Hematopoietic multipotent progenitor cell treated with erythropoietin and hydrocortisone succinate and interleukin-3 and kit ligand, for 6 days (in vitro differentiated cells): ENCODE measurements around the gene ALDH1A2.

ENCODE experiments used
- DNase-seq: peaks from one replicate; pipeline ENCODE4 v3.0.0-alpha.2; 2015

ALDH1A2 gene

DNA sequence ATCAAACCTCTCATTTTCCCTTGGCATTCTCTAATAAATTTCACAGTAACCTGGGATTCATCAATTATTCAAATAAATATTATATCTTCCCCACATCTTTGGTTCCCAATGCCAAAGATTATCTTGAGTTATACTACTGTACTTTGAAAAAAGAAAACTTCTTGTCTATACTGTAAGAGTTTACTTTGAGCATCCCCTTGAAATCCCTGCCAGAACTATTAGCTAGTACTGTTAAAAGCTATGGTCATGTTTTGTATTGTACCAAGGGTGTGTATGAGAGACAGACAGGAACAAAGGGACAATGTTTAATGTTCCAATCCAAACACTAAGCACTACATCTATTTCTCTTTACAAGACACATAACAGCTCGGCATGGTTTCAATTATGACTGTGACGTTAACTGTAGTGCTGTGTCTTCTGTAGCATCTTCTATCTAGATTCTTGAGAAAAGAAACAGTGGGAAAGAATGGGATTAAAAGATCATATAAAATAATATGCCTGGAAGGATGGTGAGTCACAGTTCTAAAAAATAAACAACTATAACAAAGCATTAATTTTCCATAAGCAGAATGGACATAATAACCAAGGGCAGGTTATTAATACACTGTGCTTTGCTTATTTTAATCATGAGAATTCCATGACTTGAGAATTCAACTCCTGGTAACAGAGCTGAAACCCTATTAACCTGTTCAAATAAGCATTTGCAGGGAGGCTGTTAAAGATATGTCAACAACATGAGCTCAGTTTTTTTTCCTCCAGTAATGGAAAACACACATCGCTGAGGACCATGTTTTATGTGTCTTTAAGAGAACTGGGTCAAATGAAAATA is 71.1 kb downstream of the ALDH1A2 start:
- DNase-seq = no peak

DNA sequence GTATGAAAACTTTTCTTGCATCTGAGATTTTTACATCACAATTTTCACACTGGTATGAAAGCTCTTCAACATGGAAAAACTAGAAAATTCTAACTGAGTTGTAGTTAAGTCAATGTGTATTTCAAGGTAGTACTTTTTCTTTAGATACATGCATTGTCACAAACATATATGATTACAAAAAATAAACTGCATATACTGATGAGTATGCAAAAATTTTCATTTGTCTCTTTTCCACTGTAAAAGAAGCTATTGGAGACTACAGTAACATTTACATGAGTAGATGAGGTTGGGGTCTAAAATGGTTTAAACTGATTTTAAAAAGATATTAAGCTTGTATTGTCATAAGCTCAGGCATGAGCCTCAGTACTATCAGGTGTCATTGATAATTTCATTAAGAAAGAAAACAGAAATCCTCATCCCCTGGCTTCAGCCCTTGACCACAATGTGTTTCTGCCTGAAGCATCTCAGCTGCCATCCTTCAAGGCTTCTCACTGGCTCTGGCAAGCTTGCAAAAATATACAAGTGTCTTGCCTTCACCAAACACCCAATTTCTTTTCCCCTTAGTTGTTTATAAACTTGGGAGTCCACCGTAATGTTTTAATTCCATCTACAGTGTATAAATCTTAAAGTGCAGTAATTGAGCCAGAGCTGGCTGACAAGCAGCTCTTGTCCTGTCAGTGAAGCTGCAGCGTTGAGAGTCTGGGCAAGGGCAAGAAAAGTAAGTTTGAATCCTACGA is 71.9 kb downstream of the ALDH1A2 start:
- DNase-seq = no peak

DNA sequence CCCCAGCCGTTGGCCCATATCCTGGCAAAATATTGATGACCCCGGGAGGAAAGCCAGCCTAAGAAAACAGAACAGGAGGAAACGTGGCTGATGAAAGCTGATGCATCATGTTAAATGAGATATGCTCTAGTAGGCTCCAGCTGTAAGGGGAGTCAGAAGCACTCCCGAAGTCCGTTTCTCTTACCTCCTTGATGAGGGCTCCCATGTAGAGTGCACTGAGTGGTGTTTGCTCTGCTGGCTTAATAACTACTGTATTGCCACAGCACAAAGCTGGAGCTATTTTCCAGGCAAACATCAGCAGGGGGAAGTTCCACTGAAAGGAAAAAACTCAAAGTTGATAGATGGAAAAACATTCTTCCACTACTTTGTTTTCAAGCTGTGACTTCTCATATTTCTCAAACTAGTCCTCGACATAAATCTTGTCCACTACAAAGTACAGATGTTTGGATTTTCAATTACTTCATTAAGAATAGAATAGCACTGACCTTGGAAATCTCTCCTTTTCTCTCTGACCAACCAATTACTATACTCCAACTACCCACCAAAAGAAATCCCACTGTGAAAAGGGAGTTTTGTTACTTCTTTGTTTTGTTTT is 72.7 kb downstream of the ALDH1A2 start:
- no peak for DNase-seq

DNA sequence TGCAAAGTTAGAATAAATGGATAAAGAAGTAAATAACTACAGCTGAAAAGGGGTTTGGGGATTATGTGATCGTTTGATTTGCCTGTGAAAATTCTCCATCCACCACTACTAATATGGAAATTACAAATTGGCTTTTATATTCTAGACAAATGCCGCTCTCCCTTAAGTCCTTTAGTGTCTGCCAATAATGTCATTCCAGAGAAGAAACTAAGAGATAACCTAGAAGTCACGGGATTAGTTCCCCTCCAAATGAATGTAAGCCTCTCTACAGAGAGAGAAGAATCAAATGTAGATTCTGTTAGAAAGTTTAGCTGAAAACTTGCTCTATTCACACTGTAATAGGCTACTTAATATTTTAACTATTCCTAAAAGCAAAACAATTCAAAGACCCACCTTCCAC is 92.0 kb downstream of the ALDH1A2 start:
- DNase-seq = no peak

DNA sequence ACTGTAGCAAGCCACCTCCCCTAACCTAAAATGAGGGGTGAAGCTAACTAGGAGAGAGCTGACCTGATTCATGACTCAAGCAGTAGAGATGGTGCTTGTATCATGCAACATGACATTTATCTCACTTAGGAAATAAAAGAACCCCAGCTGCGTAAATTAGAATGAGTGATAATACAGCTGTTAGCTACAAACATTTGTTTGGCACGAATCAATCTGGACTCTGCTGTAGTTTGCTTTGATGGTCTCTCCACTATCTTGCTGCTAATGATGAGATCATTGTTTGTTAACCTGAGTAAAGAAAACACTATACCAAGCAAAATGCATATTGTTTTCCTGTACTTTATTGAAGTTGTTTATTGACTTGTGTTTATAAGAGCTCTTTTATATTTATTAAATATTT is 92.6 kb downstream of the ALDH1A2 start:
- DNase-seq = no peak

DNA sequence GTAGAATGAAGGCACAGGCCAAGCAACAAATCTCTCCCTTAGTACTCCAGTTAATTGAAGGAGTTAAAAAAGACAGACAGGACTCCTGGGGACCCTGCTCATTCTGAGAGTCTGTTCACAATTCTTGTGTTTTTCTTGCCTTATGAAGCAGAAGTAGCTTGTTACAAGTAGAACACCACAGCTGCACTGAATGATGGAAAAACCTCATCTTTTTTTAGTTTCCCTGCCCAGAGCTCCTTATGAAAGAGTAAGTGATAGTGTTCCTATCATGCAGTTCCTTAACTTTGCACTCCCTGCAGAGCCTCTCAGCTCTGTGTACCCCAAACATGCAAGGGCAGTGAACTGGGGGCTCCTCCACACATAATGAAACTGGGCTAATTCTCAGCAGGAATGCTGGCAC is 95.5 kb downstream of the ALDH1A2 start:
- no peak for DNase-seq

DNA sequence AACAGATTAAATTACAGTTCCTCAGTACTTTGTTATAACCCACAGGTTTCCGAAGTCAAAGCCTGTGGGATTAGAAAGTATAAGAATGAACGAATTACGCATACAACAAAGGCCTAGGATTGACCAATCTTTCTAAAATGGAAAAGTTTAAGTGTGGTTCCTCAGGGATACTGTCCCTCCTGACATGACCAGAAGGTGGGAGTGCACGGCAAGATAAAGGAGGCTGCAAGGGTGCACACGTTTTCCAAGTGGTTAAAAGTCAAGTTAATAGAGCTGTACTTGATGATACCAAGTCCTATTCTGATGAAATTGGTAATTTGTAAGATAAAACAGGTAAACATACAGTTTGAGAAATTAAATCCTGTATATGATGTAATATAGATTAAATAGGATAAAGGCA is 96.2 kb downstream of the ALDH1A2 start:
- peak; percentile 2 for DNase-seq

DNA sequence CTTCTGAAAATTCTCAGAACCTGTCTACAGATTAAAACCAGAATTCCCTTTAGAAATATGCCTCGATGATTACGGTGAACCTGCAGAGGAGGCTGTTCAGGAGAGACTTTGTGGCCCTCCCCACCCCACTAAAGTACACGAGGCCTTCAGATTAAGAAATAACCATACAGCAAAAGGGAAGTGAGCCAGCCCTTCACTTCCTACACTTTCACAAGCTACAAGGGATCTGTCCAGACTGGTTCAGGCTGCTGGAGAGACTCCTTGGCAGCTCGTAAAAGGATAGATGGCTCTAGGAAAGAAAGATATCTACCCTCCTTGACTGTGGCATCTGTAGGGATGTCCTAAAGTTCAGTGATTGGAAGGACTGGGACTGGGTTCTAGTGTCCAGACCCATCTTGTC is 102.6 kb downstream of the ALDH1A2 start:
- no peak for DNase-seq

DNA sequence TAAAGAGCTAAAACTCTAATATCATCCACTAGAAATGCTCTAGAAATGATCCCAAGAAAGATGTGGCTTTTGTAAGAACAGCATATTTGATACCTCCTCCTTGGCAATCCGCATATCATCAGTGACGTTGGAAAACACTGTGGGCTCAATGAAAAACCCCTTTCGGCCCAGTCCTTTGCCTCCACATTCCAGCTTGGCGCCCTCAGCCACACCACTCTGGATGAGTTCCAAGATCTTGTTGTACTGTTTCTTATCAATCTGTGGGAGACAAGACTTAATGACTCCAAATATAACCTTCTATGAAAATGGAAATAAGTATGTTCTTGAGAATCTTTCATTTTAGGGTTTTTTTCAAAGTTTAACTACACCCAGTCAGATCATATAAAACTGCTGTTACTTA is 103.6 kb downstream of the ALDH1A2 start:
- DNase-seq = no peak

DNA sequence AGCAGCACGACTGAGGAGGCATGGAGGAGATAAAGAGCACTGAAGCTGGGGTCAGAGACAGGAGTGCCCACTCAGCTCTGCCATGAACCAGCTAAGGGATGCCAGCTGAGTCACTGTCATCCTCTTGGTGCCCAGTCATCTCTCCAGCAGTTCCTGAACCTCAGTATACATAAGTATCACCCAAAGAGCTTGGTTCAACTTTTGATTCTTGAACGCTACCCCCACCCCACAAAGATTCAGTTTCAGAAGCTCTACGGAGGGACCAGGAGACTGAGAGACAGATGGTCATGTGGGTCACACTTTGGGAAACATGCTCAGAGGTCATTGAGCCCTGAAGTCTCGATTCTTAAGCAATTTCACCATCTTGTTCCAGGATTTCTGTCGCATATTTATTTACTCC is 108.4 kb downstream of the ALDH1A2 start:
- no peak for DNase-seq

DNA sequence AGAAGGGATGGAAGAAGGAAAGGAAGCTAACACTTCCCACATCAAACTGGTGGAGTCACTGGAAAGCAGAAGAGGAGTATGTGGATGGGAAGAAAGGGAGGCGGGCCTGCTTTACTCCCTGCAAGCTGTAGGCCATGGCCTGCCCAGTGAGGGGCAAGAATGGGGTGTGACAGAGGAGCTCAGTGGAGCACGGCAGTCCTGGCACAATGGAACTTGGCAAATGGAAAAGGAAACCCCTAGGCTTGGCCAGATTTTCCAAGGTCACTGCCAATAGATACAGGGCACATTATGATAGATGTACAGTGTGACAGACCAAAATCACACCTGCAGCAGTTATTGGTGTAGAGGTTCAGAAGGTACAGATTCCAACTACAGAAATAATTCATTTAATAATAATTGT is 111.6 kb downstream of the ALDH1A2 start:
- no peak for DNase-seq

DNA sequence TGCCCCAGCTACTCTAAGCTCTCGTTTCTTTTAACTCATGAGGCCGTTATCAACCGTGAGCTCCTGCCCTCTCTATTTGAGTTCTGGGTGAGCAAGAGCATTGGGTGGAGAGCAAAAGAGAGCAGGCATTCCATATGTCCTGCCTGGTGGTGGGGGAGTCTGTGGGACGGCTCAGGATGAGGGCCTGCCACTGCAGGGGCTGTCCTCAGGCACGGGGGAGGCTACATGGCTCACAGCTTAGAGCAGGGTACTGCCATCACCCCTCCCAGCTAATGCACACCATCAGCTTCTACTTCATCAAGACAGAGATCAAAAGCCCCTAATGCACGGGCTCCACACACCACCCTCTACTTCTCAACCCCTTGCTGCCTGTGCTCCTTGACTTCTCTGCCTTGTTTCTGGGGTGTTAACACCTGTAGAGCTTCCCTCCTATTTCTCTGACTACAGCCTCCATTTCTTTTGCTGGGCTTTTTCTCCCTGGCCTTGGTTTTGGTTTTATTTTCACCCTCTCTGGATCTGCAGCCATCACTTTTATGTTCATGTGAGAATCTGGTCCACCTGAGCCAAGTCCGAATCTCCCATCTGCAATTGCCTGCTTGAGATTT is 114.1 kb downstream of the ALDH1A2 start:
- DNase-seq = no peak

DNA sequence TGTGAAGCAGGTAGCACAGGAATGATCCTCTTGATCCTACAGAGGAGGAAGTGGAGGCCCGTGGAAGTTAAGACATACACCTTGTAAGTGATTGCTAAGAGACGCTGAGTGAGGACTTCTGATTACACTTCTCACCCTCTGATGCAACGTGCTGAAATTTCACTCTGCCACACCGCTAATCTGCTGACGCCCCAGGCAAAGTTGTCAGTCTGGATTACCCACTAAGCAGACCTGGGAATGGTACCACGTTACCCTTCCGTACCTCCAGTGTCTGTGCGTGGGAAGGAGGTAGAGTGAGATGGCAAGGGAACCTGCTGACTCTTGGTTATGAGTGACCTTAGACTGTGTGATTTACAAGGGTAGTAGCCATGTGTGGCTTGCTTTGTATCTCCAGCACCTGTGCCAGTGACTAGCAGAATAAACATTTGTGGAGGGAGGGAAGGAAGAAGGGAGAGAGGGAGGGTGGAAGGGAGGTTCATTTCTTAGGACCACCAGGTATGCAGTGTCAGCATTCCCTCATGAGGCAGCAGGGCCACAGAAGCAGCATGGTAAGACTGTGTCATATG is 115.0 kb downstream of the ALDH1A2 start:
- DNase-seq = no peak

DNA sequence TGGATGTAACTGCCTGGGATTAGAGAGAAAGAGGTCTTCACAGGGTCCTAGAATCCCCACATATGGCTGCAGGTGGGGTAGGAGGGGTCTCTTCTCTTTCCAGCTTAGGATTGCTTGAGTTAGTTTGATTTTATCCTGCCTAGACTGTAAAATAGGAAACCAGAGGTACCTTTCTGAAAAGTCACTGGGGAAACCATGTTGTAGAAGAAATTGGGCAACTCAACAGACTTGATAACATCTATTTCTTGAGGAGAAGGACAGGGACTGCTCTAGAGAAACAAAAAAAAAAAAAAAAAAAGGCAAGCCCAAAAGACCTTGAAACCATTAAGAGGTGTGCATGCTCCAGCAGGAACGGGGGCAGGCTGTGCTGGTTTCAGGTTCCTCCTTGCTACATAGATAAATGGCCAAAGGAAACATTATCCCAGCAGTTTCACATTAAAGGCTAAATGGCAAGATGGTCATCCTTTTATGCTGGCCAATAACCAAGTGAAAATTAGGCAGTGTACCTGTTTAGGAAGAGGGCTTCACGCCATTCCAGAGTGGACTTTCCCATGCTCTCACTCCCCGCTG is 116.1 kb downstream of the ALDH1A2 start:
- DNase-seq = peak; percentile 2

DNA sequence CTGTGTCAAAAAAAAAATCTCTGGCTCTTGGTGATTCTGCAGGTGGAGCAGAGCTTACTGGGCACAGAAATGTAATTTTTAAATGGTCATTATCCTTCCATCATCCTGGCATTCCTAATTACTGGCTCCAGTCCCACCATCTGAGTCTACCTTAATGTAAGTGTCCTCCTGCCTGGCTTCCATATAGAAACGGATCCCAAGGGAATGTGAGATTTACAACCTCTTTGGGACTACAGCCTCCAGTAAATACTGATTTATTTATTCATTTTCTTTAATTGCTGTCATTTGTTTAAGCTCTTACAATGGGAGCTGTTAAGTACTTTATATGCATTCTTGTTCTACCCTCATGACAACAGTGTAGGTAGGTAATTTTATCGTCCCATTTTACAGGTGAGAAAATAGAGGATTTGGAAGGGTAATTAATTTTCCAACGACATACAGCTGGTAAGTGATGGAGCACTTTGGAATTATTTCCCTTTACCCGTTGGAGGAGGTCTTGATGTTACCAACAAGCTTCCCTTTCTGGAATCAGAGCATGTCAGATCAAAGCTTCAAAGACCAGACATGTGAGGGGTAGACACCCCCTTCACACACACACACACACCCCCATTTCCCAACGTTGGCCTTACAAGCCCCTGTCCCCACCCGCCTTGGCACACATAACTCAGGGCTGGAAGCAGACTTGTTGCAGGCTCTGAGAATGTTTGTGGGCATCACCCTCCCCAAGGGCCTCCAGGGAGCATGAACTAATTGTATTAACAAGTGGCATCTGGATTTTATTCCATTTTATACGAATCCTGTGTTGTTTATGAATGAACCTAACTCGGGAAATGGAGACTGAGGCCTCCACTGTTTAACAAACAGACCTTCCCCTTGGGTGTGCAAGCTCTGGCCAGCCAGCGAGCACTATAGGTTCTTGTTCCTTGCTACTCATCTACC is 116.9 kb downstream of the ALDH1A2 start:
- DNase-seq = no peak

DNA sequence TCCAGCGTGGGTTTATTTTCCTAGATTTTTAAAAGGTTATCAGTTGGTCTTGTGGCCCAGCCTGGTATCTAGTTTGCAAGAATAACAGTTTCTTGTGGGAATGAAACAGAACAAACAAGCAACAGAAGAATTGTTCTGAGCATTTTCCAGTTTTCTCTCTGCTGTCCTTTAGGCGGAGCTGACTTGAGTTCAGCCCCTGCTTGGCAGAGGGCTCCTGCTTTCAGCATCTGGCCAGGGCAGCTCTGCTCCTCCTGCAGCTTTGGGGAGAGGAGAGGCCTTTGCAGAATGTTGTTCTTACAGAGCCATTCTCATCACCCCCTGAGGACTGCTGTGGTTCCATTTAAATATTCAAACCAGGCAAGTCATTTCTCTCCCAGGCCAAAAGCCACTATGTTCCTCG is 117.7 kb downstream of the ALDH1A2 start:
- DNase-seq = no peak

DNA sequence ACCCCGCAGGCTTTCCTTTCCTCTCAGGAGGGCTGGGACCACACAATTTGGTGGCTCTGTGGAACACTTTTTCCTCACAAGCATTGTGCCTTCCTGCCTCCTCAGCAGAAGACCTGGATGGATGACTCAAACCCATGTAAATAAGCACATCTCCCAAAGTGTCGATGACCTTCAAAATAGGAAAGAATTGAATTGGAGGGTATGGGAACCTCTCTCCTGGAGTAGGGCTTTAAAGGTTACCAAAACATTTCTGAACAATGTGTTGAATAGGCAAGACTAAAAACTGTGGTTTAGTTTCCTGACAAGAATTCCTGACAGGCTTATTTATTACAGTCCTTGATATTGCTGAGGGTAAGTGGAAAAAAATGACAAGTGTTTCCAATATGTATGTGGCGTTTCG is 118.2 kb downstream of the ALDH1A2 start:
- no peak for DNase-seq

DNA sequence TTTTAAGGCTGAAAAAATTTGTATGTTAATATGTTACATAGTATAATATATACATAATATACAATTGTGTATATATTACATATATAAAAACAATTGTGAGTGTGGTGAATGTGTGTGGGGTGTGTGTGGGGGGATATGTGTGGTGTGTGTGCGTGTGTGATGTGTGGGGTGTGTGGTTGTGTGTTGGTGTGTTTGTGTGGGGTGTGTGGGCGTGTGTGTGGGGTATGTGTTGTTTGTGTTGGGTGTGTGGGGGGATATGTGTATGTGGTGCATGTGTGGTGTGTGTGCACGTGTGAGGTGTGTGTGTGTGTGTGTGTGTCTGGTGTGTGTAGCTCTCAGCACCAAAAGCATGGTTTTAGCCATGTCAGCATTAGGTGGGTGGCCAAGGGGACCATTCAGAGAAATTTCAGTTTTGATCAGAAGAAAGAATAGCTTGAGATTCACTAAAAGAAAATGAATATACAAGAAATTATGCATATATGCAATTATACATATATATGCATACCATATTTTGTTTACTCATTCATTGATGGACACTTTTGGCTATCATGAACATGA is 118.9 kb downstream of the ALDH1A2 start:
- DNase-seq = no peak

DNA sequence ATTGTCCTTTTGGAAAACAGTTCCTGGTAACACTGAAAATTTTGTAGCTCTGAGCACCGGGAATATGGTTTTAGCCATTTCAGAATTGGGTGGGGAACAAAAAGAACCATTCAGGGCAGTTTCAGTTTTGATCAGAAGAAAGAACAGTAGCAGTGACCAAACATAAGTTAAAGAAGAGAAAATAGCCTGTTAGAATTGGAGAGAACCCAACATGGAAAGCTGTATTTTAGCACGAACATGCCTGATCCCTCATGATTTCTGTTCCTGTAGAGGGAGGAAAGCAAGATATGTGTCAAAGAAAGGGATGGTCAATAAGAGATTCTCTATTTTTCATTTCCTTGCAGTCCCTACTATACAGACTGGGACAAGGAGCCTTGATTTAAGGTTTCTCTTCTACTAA is 119.9 kb downstream of the ALDH1A2 start:
- no peak for DNase-seq

DNA sequence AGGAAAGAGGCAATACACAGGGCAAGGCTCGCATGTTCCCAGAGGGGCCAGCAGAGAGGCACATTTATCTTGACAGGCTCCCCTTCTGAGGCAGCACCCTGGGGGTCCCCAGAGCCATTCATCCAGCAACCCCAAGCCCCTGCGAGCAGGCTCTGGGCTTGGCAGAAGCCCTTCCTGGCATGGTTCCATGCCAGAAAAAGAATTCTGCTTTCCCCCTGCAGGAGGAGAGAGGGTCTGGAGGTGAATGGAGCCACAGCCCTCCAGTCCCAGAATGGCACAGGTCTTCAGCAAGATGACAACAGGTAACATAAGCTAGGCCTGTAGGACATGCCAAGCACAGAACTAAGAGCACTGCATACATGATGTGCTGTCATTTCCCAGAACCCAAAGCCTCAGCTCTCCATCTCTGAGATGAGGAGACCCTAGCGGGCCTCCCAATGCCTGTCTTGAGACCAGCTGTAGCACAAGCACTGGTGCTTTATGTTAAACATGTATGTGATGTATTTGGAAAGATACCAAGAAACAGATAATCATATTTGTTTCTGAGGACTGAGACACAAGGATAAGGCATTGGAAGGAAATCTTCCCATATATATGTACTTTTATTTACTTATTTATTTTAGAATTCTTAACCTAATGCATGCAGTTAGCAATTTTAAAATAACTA is 121.6 kb downstream of the ALDH1A2 start:
- no peak for DNase-seq

DNA sequence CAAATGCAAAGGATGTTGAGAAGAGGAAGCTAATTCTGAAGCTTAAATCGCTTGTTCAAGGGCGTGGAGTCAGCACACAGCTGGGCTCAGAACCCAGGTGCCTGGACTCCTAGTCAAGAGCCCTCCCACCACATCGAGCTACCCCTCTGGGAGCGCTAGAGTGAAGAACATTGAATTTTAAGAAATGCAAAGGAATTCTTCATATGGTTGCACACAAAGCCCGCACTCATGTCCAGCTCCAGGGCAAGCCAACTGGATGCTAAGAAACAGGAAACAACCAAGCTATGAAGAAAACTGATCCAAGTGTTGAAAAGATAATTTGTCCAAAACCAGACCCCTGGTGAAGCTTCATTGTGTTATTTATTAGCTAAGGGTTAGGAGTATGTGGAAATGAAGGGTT is 122.3 kb downstream of the ALDH1A2 start:
- DNase-seq = no peak
